Measurements from ENCODE around the gene TOP1. TPM values are rescaled to one million over a fixed set of nuclear protein-coding genes. Genes with fewer than 3 reads are reported as not detected.

The TOP1 gene
- total and polyA plus RNA-seq, 2 of the 4 experiments (the other 2 are of a cell fraction): 14.0 to 21.5 TPM

DNA sequence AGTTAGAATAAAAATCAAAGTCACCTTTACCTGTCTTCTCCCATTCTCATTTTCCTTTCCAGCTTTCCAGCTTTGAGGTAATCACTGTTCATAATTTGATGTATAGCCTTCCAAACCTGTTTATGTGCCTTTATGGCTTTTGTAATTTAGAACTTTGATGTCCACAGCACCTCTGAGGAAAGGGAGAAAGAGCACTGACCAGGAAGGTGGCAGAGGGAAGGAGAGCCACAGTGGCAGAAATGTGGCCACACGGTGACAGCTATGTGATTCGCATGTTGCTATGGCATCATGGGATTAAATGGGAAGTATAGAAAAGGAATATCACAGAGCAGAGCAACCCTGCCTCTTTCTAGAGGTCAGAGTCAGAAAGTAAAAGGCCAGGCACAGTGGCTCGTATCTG, 57.0 kb downstream of the TOP1 start:
- peaks cover 38% of the 10 kb centered on the region for H3K36me3 ChIP-seq (ENCODE audit: control insufficient read depth, insufficient read depth, low read length)
- H3K4ac ChIP-seq (ENCODE audit: low read depth, low read length): no peak overlapping the region
- H3K4me1 ChIP-seq (ENCODE audit: control insufficient read depth, insufficient read depth, low read length): no peaks in the 10 kb centered on the region
- ATAC-seq (ENCODE audit: low read depth) (no peak), DNase-seq (no peak)
- TF ChIP-seq FOS (IDR thresholded peaks at IDR 0.05; ENCODE audit: low read depth, low read length): no peak
- TF ChIP-seq CHD1 (IDR thresholded peaks at IDR 0.05; ENCODE audit: low read depth, low read length): no peak
- no peak for TF ChIP-seq NFE2L2 (IDR thresholded peaks at IDR 0.05; ENCODE audit: low read depth, low read length)
- TF ChIP-seq, protein P1, sequence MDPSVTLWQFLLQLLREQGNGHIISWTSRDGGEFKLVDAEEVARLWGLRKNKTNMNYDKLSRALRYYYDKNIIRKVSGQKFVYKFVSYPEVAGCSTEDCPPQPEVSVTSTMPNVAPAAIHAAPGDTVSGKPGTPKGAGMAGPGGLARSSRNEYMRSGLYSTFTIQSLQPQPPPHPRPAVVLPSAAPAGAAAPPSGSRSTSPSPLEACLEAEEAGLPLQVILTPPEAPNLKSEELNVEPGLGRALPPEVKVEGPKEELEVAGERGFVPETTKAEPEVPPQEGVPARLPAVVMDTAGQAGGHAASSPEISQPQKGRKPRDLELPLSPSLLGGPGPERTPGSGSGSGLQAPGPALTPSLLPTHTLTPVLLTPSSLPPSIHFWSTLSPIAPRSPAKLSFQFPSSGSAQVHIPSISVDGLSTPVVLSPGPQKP (IDR thresholded peaks at IDR 0.05; ENCODE audit: borderline replicate concordance, low read depth, low read length): no peak
- TF ChIP-seq, protein P2, sequence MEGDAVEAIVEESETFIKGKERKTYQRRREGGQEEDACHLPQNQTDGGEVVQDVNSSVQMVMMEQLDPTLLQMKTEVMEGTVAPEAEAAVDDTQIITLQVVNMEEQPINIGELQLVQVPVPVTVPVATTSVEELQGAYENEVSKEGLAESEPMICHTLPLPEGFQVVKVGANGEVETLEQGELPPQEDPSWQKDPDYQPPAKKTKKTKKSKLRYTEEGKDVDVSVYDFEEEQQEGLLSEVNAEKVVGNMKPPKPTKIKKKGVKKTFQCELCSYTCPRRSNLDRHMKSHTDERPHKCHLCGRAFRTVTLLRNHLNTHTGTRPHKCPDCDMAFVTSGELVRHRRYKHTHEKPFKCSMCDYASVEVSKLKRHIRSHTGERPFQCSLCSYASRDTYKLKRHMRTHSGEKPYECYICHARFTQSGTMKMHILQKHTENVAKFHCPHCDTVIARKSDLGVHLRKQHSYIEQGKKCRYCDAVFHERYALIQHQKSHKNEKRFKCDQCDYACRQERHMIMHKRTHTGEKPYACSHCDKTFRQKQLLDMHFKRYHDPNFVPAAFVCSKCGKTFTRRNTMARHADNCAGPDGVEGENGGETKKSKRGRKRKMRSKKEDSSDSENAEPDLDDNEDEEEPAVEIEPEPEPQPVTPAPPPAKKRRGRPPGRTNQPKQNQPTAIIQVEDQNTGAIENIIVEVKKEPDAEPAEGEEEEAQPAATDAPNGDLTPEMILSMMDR (conservative IDR thresholded peaks at IDR 0.05; ENCODE audit: low read depth, low read length): no peak
- TF ChIP-seq POLR2A (IDR thresholded peaks at IDR 0.05; ENCODE audit: low read depth, low read length): no peak
- TF ChIP-seq MAZ (IDR thresholded peaks at IDR 0.05; ENCODE audit: borderline replicate concordance, low read depth, low read length): no peak
- no peak for TF ChIP-seq RCOR1 (IDR thresholded peaks at IDR 0.05; ENCODE audit: insufficient replicate concordance, low read length)
- TF ChIP-seq, protein P3, sequence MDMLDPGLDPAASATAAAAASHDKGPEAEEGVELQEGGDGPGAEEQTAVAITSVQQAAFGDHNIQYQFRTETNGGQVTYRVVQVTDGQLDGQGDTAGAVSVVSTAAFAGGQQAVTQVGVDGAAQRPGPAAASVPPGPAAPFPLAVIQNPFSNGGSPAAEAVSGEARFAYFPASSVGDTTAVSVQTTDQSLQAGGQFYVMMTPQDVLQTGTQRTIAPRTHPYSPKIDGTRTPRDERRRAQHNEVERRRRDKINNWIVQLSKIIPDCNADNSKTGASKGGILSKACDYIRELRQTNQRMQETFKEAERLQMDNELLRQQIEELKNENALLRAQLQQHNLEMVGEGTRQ (IDR thresholded peaks at IDR 0.05; ENCODE audit: low read depth, low read length): no peak
- TF ChIP-seq MXI1 (IDR thresholded peaks at IDR 0.05; ENCODE audit: borderline replicate concordance, low read depth, low read length): no peak
- TF ChIP-seq MAFK (IDR thresholded peaks at IDR 0.05; ENCODE audit: low read depth, low read length): no peak
- H3K18ac ChIP-seq (ENCODE audit: low read depth, low read length): no peak overlapping the region
- CTCF ChIA-PET: interaction anchor here (0.6 to 0.7 kb wide), 3 partner anchors 9 to 73 kb away, joined by 4 to 11 read pairs (median 7); no protein-coding TSS in a partner anchor
- peaks cover 9% of the 10 kb centered on the region; the same call in 1 of the 2 replicates for H4K20me1 ChIP-seq (ENCODE audit: insufficient read depth, low read length)
- no peak overlapping the region for H2BK5ac ChIP-seq (ENCODE audit: low read depth, low read length, poor library complexity, severe bottlenecking)
- POLR2A ChIA-PET (ENCODE audit: unreplicated experiment): no interaction called here
- no peak overlapping the region for H3K27ac ChIP-seq (ENCODE audit: insufficient read depth, low read length)
- intact Hi-C loops (cut with micrococcal nuclease): no loop called here
- in situ Hi-C loops (cut with MboI; ENCODE audit: low sequenced_read_pairs): no loop called here
- WGBS, 2 experiments (ENCODE audit: extremely low coverage in 2 of 2, insufficient read length in 1 of 2): 90% methylated on average over 3 of the region's 3 CpGs; no CpG with 5 or more reads in 1 of the 2 experiments
- H3K4me2 ChIP-seq (ENCODE audit: low read depth, low read length): no peak overlapping the region
- peaks cover 3% of the 10 kb centered on the region; the same call in 1 of the 2 replicates for H3K9me1 ChIP-seq (ENCODE audit: insufficient read depth, low read length)
- H3K27me3 ChIP-seq (ENCODE audit: control insufficient read depth, insufficient read depth, low read length): no peaks in the 10 kb centered on the region
- H3K4me3 ChIP-seq (ENCODE audit: insufficient read depth, low read depth, low read length): no peak overlapping the region
- H2BK15ac ChIP-seq (ENCODE audit: low read depth, low read length): no peak overlapping the region
- no peak overlapping the region for H4K8ac ChIP-seq (ENCODE audit: low read depth in 2 of 2, low read length in 2 of 2)
- no TSS peak for BruUV-seq (replicated peaks)
- H3K14ac ChIP-seq (replicated peaks; ENCODE audit: low read depth, low read length): no peak overlapping the region
- H2AK5ac ChIP-seq (ENCODE audit: low read depth, low read length): no peak overlapping the region
- H2BK120ac ChIP-seq (ENCODE audit: low read depth, low read length): no peak overlapping the region
- peaks cover 30 to 38% of the 10 kb centered on the region in 2 experiments; a peak in 3 of 4 replicates for H3K79me1 ChIP-seq (ENCODE audit: low read depth in 1 of 2, low read length in 2 of 2)
- H2BK20ac ChIP-seq (ENCODE audit: low read depth, low read length): no peak overlapping the region
- H3K23ac ChIP-seq (ENCODE audit: low read depth, low read length): no peak overlapping the region
- H4K5ac ChIP-seq (ENCODE audit: low read depth, low read length): no peak overlapping the region
- no peak overlapping the region for H3K9ac ChIP-seq (ENCODE audit: low read depth, low read length)
- H4K91ac ChIP-seq (ENCODE audit: insufficient read depth, low read depth, low read length): no peak overlapping the region
- no peaks in the 10 kb centered on the region for H3K9me3 ChIP-seq (ENCODE audit: control insufficient read depth, insufficient read depth, low read length)
- no peak overlapping the region for H2AFZ ChIP-seq (replicated peaks; ENCODE audit: low read length, poor library complexity)
- H2AK9ac ChIP-seq (replicated peaks; ENCODE audit: low read depth, low read length, poor library complexity): no peak overlapping the region
- H3K56ac ChIP-seq (ENCODE audit: extremely low read depth, insufficient read depth, low read length): no peak overlapping the region
- dilution Hi-C loops (cut with HindIII; ENCODE audit: low sequenced_read_pairs, unreplicated experiment): no loop called here
